ENCODE measurements around the gene RBFOX2.
"Not testable (repeated sequence)": the region's sequence is repeated elsewhere in the genome, so short reads cannot be mapped to it uniquely, and the experiment has no call there.

RBFOX2 gene

DNA sequence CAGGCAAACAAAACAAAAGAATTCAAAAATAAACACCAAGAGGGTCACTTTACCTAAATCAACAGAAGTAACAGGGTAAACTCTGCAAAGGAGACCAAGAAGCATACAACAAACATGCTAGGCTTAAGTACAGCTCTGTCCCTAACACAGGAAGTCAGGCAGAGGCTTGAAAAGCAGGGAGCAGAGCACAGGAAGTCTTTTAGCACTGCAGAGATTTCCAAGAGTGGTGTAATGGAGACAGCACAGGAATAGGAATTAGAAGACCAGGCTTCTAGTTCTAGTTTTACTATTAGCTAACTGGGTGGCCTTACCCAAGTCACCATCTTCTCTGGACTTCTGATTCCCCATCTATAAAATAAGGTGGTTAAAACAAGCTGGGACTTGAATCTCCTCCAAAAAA lies 1.9 kb downstream of the RBFOX2 start:
- no peak for DNase-seq (ENCODE audit: extremely low read depth, insufficient read length)
- no peak overlapping the region for H3K4me3 ChIP-seq (replicated peaks; ENCODE audit: low read depth, low read length)
- TF ChIP-seq, protein P1, sequence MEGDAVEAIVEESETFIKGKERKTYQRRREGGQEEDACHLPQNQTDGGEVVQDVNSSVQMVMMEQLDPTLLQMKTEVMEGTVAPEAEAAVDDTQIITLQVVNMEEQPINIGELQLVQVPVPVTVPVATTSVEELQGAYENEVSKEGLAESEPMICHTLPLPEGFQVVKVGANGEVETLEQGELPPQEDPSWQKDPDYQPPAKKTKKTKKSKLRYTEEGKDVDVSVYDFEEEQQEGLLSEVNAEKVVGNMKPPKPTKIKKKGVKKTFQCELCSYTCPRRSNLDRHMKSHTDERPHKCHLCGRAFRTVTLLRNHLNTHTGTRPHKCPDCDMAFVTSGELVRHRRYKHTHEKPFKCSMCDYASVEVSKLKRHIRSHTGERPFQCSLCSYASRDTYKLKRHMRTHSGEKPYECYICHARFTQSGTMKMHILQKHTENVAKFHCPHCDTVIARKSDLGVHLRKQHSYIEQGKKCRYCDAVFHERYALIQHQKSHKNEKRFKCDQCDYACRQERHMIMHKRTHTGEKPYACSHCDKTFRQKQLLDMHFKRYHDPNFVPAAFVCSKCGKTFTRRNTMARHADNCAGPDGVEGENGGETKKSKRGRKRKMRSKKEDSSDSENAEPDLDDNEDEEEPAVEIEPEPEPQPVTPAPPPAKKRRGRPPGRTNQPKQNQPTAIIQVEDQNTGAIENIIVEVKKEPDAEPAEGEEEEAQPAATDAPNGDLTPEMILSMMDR (IDR thresholded peaks at IDR 0.05; ENCODE audit: insufficient read depth, low read length, poor library complexity, severe bottlenecking): no peak
- H3K27me3 ChIP-seq (replicated peaks; ENCODE audit: control insufficient read depth, insufficient read depth, low read length): no peaks in the 10 kb centered on the region; the same call in 1 of the 2 replicates
- no peaks in the 10 kb centered on the region for H3K36me3 ChIP-seq (ENCODE audit: control insufficient read depth, insufficient read depth, low read length)

DNA sequence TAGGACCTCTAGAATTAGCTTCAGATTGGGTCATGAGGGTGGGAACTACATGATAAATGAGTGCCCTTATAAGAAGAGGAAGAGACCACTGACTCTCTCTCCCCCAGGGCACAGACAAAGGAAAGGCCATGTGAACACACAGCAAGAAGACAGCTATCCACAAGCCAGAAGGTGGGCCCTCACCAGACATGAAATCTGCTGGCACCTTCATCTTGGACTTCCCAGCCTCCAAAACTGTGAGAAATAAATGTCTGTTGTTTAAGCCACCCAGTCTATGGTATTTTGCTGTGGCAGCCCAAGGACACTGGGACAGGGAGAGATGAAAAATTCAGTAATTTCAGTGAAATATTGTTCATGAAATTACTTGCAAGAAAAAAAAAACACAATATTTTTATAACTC lies 5.9 kb downstream of the RBFOX2 start:
- TF ChIP-seq, protein P1 (IDR thresholded peaks at IDR 0.05; ENCODE audit: insufficient read depth, low read length, poor library complexity, severe bottlenecking): no peak
- no peak for DNase-seq (ENCODE audit: extremely low read depth, insufficient read length)
- H3K36me3 ChIP-seq (ENCODE audit: control insufficient read depth, insufficient read depth, low read length): no peaks in the 10 kb centered on the region
- no peak overlapping the region for H3K4me3 ChIP-seq (replicated peaks; ENCODE audit: low read depth, low read length)
- no peaks in the 10 kb centered on the region; the same call in none of the 2 replicates for H3K27me3 ChIP-seq (replicated peaks; ENCODE audit: control insufficient read depth, insufficient read depth, low read length)

DNA sequence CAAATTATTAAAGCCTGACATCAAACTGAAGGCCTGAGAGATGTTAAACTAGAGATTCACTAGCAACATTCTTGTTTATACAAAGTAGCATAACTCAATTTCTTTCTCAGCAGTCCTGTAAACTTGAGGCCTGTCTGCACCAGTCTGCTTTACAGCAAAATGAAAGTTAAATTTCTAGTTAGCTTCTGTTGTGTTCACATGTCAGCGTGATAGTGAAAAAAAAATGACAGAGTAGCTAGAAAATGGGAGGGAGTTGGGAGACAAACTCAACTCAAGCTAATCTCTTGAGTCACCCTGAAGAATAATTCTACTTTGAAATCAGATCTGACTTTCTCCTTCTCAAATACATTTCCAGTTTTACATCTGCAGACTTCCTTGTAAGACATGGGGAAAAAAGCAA lies 6.5 kb downstream of the RBFOX2 start:
- H3K27me3 ChIP-seq (replicated peaks; ENCODE audit: control insufficient read depth, insufficient read depth, low read length): no peaks in the 10 kb centered on the region; the same call in none of the 2 replicates
- TF ChIP-seq, protein P1 (IDR thresholded peaks at IDR 0.05; ENCODE audit: insufficient read depth, low read length, poor library complexity, severe bottlenecking): no peak
- no peaks in the 10 kb centered on the region for H3K36me3 ChIP-seq (ENCODE audit: control insufficient read depth, insufficient read depth, low read length)
- DNase-seq (ENCODE audit: extremely low read depth, insufficient read length): no peak
- H3K4me3 ChIP-seq (replicated peaks; ENCODE audit: low read depth, low read length): no peak overlapping the region

DNA sequence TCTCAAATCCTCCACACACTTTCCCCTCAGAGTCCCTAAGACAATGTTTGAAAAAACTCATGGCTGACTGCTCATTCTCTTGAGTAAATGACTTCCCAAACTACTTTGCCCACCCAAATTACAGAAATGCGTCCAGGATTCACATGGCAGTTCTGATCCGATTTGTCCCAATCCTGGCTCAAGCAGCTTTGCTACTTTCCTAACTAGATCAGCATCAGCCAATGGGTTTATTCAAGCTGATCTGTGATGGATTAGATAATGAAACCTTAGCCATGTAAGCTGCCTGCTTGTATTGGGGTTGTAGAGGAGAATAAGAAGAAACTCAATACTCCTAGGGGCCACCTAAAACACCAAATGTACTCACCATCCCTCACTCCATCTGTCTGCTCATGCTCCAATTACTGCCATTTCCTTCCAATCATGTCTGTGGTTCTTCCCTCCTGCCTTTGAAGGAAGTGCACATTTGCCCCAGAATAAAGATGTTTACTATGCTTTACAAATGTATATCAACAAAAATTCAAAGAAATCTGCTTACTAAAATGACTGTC lies 6.9 kb downstream of the RBFOX2 start:
- H3K36me3 ChIP-seq (ENCODE audit: control insufficient read depth, insufficient read depth, low read length): no peaks in the 10 kb centered on the region
- TF ChIP-seq, protein P1 (IDR thresholded peaks at IDR 0.05; ENCODE audit: insufficient read depth, low read length, poor library complexity, severe bottlenecking): no peak
- H3K4me3 ChIP-seq (replicated peaks; ENCODE audit: low read depth, low read length): no peak overlapping the region
- H3K27me3 ChIP-seq (replicated peaks; ENCODE audit: control insufficient read depth, insufficient read depth, low read length): no peaks in the 10 kb centered on the region; the same call in none of the 2 replicates
- DNase-seq (ENCODE audit: extremely low read depth, insufficient read length): no peak

DNA sequence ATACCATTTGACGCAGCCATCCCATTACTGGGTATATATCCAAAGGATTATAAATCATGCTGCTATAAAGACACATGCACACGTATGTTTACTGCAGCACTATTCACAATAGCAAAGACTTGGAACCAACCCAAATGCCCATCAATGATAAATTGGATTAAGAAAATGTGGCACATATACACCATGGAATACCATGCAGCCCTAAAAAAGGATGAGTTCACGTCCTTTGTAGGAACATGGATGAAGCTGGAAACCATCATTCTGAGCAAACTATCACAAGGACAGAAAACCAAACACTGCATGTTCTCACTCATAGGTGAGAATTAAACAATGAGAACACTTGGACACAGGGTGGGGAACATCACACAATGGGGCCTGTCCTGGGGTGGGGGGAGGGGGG lies 7.8 kb downstream of the RBFOX2 start:
- H3K4me3 ChIP-seq (replicated peaks; ENCODE audit: low read depth, low read length): not testable (repeated sequence)

DNA sequence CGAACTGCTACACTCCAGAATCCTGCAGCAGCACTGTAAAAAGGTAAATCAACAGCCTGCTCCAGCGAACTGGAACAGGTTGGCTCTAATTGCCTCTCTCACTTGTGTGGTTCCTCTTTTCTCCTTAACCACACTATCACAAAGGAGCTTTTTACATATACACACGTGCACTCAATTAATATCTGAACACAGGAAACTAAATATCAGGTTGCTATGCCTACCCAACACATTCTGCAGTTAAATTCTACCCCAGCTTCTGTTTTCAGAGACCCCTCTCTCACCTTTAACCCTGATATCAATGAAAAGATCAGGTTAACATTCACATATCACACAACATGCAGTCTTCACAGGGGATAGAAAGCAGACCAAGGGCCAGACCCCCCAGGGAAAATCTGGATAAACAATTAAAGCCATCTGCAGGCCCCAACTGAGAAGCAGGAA lies 11.0 kb downstream of the RBFOX2 start:
- DNase-seq (ENCODE audit: extremely low read depth, insufficient read length): peak; percentile 24
- no peak overlapping the region for H3K4me3 ChIP-seq (replicated peaks; ENCODE audit: low read depth, low read length)
- H3K27me3 ChIP-seq (replicated peaks; ENCODE audit: control insufficient read depth, insufficient read depth, low read length): no peaks in the 10 kb centered on the region; the same call in 1 of the 2 replicates
- no peaks in the 10 kb centered on the region for H3K36me3 ChIP-seq (ENCODE audit: control insufficient read depth, insufficient read depth, low read length)
- TF ChIP-seq, protein P1 (IDR thresholded peaks at IDR 0.05; ENCODE audit: insufficient read depth, low read length, poor library complexity, severe bottlenecking): no peak

More for the DNA sequence above, 7.8 kb downstream of the RBFOX2 start:
- H3K36me3 ChIP-seq (ENCODE audit: control insufficient read depth, insufficient read depth, low read length); H3K27me3 ChIP-seq (replicated peaks; ENCODE audit: control insufficient read depth, insufficient read depth, low read length); DNase-seq (ENCODE audit: extremely low read depth, insufficient read length): not testable (repeated sequence)
